PC-3 (cell line): ENCODE measurements around the gene MANSC4. TPM values are rescaled to one million over a fixed set of nuclear protein-coding genes. Genes with fewer than 3 reads are reported as not detected.
A peak's percentile ranks its signal among the peaks of the same experiment; 100 is the strongest.
"Not testable (repeated sequence)": the region's sequence is repeated elsewhere in the genome, so short reads cannot be mapped to it uniquely, and the experiment has no call there.

ENCODE experiments used
- ATAC-seq: fragments of 200-7000 bp; cut with Tn5 transposase; 2 replicates; pipeline ENCODE4 v1.9.1; 2020; ENCODE audit warnings: mild to moderate bottlenecking, moderate library complexity
- BruUV-seq: library from RNA; stranded (reverse); fragments of 400-500 nt; replicated peaks from 2 replicates; lab custom pipeline; 2021; lab: Mats Ljungman, UMichigan
- CTCF ChIA-PET: fragments of 300-600 bp; sonication (Branson Sonifier 250); formaldehyde crosslinking; loops from one replicate; lab custom pipeline; 2022; ENCODE audit warnings: antibody characterized with exemption; lab: Charles Lee
- POLR2A ChIA-PET: fragments of 300-600 bp; sonication (Branson Sonifier 250); formaldehyde crosslinking; loops from one replicate; lab custom pipeline; 2022; ENCODE audit warnings: antibody characterized with exemption; ENCODE audit not compliant: unreplicated experiment; lab: Charles Lee
- DNase-seq: peaks from one replicate; pipeline ENCODE4 v3.0.0-alpha.2; 2015
- H2AFZ ChIP-seq: fragments of 300-600 bp; sonication (generic); 2 replicates; pipeline ENCODE4 v1.6.0; 2016; ENCODE audit warnings: antibody characterized with exemption, low read length
- H3F3A ChIP-seq: fragments of 300-600 bp; sonication (generic); one replicate; pipeline ENCODE4 v1.6.0; 2017; ENCODE audit warnings: antibody characterized with exemption, low read length, control low read depth, mild to moderate bottlenecking; ENCODE audit not compliant: unreplicated experiment
- H3K27ac ChIP-seq: fragments of 300-600 bp; sonication (generic); 2 replicates; pipeline ENCODE4 v1.5.1; 2016; ENCODE audit warnings: mild to moderate bottlenecking, low read length
- H3K27me3 ChIP-seq: fragments of 300-600 bp; sonication (generic); 2 replicates; pipeline ENCODE4 v1.6.1; 2016; ENCODE audit warnings: low read length, mixed read lengths
- H3K36me3 ChIP-seq: fragments of 300-600 bp; sonication (generic); 2 replicates; pipeline ENCODE4 v1.6.1; 2016; ENCODE audit warnings: low read depth, mixed run types, low read length, mixed read lengths
- H3K4me1 ChIP-seq: fragments of 300-600 bp; sonication (generic); 2 replicates; pipeline ENCODE4 v1.5.1; 2016; ENCODE audit warnings: low read length; ENCODE audit not compliant: insufficient read depth
- H3K4me2 ChIP-seq: fragments of 300-600 bp; sonication (generic); 2 replicates; pipeline ENCODE4 v1.6.0; 2016; ENCODE audit warnings: low read length
- H3K4me3 ChIP-seq: fragments of 300-600 bp; sonication (generic); 2 replicates; pipeline ENCODE4 v1.5.1; 2016; ENCODE audit warnings: mild to moderate bottlenecking, low read length, mixed read lengths
- H3K79me2 ChIP-seq: fragments of 300-600 bp; sonication (generic); 2 replicates; pipeline ENCODE4 v1.6.1; 2017; ENCODE audit warnings: low read length, mixed read lengths
- H3K9ac ChIP-seq: fragments of 300-600 bp; sonication (generic); 2 replicates; pipeline ENCODE4 v1.6.0; 2016; ENCODE audit warnings: mild to moderate bottlenecking, low read length
- H3K9me2 ChIP-seq: fragments of 300-600 bp; sonication (generic); replicated peaks from 2 replicates; pipeline ENCODE4 v1.6.1; 2016; ENCODE audit warnings: mixed run types, low read length, mixed read lengths
- H3K9me3 ChIP-seq: fragments of 300-600 bp; sonication (generic); 2 replicates; pipeline ENCODE4 v1.6.1; 2016; ENCODE audit warnings: low read length, mixed read lengths
- H4K20me1 ChIP-seq: fragments of 300-600 bp; sonication (generic); 2 replicates; pipeline ENCODE4 v1.6.1; 2016; ENCODE audit warnings: low read length, mixed read lengths
- EZH2 ChIP-seq: fragments of 300-600 bp; sonication (generic); IDR thresholded peaks from one replicate; pipeline ENCODE4 v1.6.1; 2017; ENCODE audit warnings: antibody characterized with exemption, mild to moderate bottlenecking, low read length; ENCODE audit not compliant: unreplicated experiment
- EZH2phosphoT487 ChIP-seq: fragments of 300-600 bp; sonication (generic); IDR thresholded peaks from 2 replicates; pipeline ENCODE4 v1.6.1; 2018; ENCODE audit warnings: mild to moderate bottlenecking, antibody characterized with exemption, low read length, borderline replicate concordance
- intact Hi-C: fragments of 100-400 bp; cut with micrococcal nuclease; formaldehyde crosslinking; loops from 2 replicates; pipeline ENCODE4 v1.9.0; 2023
- total RNA-seq: library from RNA; depleted of rRNA; stranded (reverse); fragments of >200 nt; gene quantifications from 2 replicates; pipeline ENCODE4 v1.2.3, GENCODE V29; 2014
- TF ChIP-seq, protein P1 (sequence below): fragments of 300-600 bp; sonication (generic); conservative IDR thresholded peaks from 2 replicates; pipeline ENCODE4 v1.5.1; 2017; ENCODE audit warnings: antibody characterized with exemption, low read depth, mild to moderate bottlenecking, low read length

The MANSC4 gene
- total RNA-seq, 1 experiment from 2014 or later = 1.9 TPM

DNA sequence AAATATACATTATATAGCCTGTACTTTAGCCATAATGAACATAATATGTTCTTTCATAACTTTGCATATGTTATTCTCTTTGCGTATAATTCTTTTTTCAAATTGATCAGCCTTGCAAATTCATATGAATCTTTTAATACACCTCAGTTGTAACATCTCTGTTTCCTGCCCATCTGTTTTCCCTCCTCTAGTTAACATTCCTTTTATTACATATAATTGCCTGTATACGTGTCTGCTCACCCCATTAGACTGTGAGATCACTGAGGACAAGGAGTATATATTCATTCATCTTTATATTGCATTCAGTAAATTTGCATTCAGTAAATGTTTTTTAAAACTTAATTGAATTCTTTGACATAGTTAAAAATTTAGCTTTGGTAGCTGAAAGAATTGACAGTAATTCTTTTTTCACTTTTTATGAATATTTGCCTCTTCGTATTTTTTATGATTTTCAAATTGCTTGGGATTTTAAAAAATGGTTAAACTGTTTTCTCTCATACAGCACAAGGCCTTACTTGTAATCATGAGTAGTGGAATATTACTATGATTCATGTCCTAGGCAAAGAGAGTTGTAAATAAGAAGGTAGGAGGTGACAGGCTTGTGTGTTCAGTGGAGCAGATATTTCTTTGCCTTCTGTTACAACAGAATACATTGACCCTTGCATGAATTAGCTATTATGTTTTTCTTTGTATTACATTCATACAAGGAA lies 32.8 kb downstream of the MANSC4 start:
- ATAC-seq (peak; percentile 86), DNase-seq (peak; percentile 85)
- Histone ChIP-seq H3K9me3 (no peaks in the 10 kb centered on the region), H3F3A (peaks cover 11% of the 10 kb centered on the region), H3K4me2 (peak overlapping the region; percentile 76), H3K27ac (peak overlapping the region; percentile 94), H3K79me2 (peaks cover 44% of the 10 kb centered on the region), H3K4me3 (peak overlapping the region; percentile 47), H3K36me3 (peaks cover 46% of the 10 kb centered on the region), H3K4me1 (peaks cover 49% of the 10 kb centered on the region), H3K27me3 (no peaks in the 10 kb centered on the region), H3K9me2 (no peaks in the 10 kb centered on the region), H2AFZ (no peak overlapping the region), H4K20me1 (no peaks in the 10 kb centered on the region), H3K9ac (peak overlapping the region; percentile 68)
- CTCF ChIA-PET = interaction anchor here (0.6 kb wide), 1 partner anchor 15 kb away, joined by 3 read pairs; no protein-coding TSS in a partner anchor
- intact Hi-C loops = loop anchor here (1.0 to 2.0 kb wide), 3 partner anchors 25 to 94 kb away; no protein-coding TSS in a partner anchor
- no TSS peak for BruUV-seq
- TF ChIP-seq EZH2 = no peak
- no peak for TF ChIP-seq EZH2phosphoT487
- TF ChIP-seq, protein P1, sequence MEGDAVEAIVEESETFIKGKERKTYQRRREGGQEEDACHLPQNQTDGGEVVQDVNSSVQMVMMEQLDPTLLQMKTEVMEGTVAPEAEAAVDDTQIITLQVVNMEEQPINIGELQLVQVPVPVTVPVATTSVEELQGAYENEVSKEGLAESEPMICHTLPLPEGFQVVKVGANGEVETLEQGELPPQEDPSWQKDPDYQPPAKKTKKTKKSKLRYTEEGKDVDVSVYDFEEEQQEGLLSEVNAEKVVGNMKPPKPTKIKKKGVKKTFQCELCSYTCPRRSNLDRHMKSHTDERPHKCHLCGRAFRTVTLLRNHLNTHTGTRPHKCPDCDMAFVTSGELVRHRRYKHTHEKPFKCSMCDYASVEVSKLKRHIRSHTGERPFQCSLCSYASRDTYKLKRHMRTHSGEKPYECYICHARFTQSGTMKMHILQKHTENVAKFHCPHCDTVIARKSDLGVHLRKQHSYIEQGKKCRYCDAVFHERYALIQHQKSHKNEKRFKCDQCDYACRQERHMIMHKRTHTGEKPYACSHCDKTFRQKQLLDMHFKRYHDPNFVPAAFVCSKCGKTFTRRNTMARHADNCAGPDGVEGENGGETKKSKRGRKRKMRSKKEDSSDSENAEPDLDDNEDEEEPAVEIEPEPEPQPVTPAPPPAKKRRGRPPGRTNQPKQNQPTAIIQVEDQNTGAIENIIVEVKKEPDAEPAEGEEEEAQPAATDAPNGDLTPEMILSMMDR = no peak
- POLR2A ChIA-PET = interaction anchor here (0.6 kb wide), 3 partner anchors 33 to 492 kb away, joined by 3 to 6 read pairs (median 5); no protein-coding TSS in a partner anchor

DNA sequence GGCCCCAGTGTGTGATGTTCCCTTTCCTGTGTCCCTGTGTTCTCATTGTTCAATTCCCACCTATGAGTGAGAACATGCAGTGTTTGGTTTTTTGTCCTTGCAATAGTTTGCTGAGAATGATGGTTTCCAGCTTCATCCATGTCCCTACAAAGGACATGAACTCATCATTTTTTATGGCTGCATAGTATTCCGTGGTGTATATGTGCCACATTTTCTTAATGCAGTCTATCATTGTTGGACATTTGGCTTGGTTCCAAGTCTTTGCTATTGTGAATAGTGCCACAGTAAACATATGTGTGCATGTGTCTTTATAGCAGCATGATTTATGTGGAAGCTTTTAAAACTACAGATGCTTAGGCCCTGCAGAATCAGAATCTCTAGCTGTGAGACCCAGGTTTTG lies 34.3 kb downstream of the MANSC4 start:
- H3K9me2 ChIP-seq, H4K20me1 ChIP-seq, H3K9ac ChIP-seq, H2AFZ ChIP-seq, H3K4me3 ChIP-seq, DNase-seq, BruUV-seq, H3K9me3 ChIP-seq, CTCF ChIA-PET, H3K4me2 ChIP-seq, ATAC-seq, H3K27me3 ChIP-seq: not testable (repeated sequence)
- Histone ChIP-seq H3K4me1 (peaks cover 38% of the 10 kb centered on the region), H3K27ac (peak overlapping the region; percentile 94; the same call in 1 of the 2 replicates), H3F3A (peaks cover 11% of the 10 kb centered on the region), H3K79me2 (peaks cover 36% of the 10 kb centered on the region), H3K36me3 (peaks cover 55% of the 10 kb centered on the region)
- POLR2A ChIA-PET = interaction anchor here (0.6 kb wide), 1 partner anchor 180 kb away, joined by 5 read pairs; no protein-coding TSS in a partner anchor
- intact Hi-C loops = loop anchor here (2.0 kb wide), 1 partner anchor 95 kb away; no protein-coding TSS in a partner anchor

DNA sequence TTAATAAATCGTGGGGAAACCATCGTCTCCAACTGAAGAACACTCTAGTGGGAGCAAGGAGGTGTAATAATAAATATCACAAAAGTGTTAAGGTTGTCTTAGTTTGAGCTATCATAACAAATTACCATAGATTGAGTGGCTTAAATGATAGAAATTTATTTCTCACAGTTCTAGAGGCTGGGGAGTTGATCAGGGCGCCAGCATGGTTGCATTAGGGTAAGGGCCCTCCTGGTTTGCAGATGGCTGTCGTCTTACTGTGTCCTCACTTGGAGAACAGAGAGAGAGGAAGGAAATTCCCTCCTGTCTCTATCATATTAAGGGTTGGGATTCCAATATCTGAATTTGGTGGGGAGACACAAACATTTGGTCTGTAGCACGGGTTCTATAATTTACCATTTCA lies 36.4 kb downstream of the MANSC4 start:
- ChIA-PET CTCF (no interaction called here), POLR2A (no interaction called here)
- ATAC-seq = no peak
- Histone ChIP-seq H3K4me3 (no peak overlapping the region), H3K27ac (no peak overlapping the region), H3K9me3 (no peaks in the 10 kb centered on the region), H3K4me1 (peaks cover 27% of the 10 kb centered on the region), H3K9ac (no peak overlapping the region), H4K20me1 (no peaks in the 10 kb centered on the region), H3K4me2 (no peak overlapping the region), H3K9me2 (no peaks in the 10 kb centered on the region), H3K27me3 (no peaks in the 10 kb centered on the region), H3F3A (peaks cover 11% of the 10 kb centered on the region), H3K36me3 (peaks cover 59% of the 10 kb centered on the region), H3K79me2 (peaks cover 17% of the 10 kb centered on the region), H2AFZ (no peak overlapping the region)
- no peak for DNase-seq
- BruUV-seq = no TSS peak
- no peak for TF ChIP-seq EZH2
- intact Hi-C loops = no loop called here

DNA sequence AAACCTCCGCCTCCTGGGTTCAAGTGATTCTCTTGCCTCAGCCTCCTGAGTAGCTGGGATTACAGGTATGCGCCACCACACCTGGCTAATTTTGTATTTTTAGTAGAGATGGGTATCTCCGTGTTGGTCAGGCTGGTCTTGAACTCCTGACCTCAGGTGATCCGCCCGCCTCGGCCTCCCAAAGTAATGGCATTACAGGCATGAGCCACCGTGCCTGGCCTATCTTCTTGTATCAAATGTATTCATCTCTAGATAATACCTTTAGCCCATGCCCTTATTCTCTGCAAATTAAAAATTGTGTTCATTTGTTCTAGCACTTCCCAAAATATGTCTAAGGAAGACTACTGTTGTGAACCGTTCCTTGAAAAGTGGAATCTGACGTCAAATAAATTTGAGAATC lies 45.7 kb downstream of the MANSC4 start:
- H3F3A ChIP-seq, H3K9ac ChIP-seq, H3K27me3 ChIP-seq, POLR2A ChIA-PET, DNase-seq, H3K4me2 ChIP-seq, H3K9me3 ChIP-seq, H3K9me2 ChIP-seq, ATAC-seq, H3K4me1 ChIP-seq, H3K27ac ChIP-seq, H4K20me1 ChIP-seq, H3K79me2 ChIP-seq, BruUV-seq, H2AFZ ChIP-seq, H3K4me3 ChIP-seq, intact Hi-C loops: not testable (repeated sequence)
- CTCF ChIA-PET = interaction anchor here (1.0 kb wide), 1 partner anchor 65 kb away, joined by 6 read pairs; no protein-coding TSS in a partner anchor
- H3K36me3 ChIP-seq = peaks cover 68% of the 10 kb centered on the region
